Panc1 (cell line): ENCODE results near the gene PIAS1. TPM values are rescaled to one million over a fixed set of nuclear protein-coding genes. Genes with fewer than 3 reads are reported as not detected.

Experiments used
- ATAC-seq: fragments of 200-7000 bp; cut with Tn5 transposase; 2 replicates; pipeline ENCODE4 v1.9.1; 2020; ENCODE audit warnings: mild to moderate bottlenecking, moderate library complexity
- BruUV-seq: library from RNA; stranded (reverse); fragments of 400-500 nt; replicated peaks from 2 replicates; lab custom pipeline; 2021; lab: Mats Ljungman, UMichigan
- CTCF ChIA-PET: fragments of 300-600 bp; sonication (Branson Sonifier 250); formaldehyde crosslinking; loops from one replicate; lab custom pipeline; 2022; ENCODE audit warnings: antibody characterized with exemption; lab: Charles Lee
- POLR2A ChIA-PET: fragments of 300-600 bp; sonication (Branson Sonifier 250); formaldehyde crosslinking; loops from one replicate; lab custom pipeline; 2022; ENCODE audit warnings: antibody characterized with exemption; lab: Charles Lee
- DNase-seq: peaks from one replicate; pipeline ENCODE4 v3.0.0-alpha.2; 2010; ENCODE audit warnings: low read depth, low spot score
- H3K27ac ChIP-seq: 2 replicates; pipeline ENCODE4 v1.5.1; 2011; ENCODE audit warnings: mild to moderate bottlenecking, low read length, inconsistent platforms
- H3K27me3 ChIP-seq: fragments of 200-500 bp; sonication (Bioruptor generic); 2 replicates; pipeline ENCODE4 v1.6.0; 2014; ENCODE audit warnings: low read length, inconsistent platforms; ENCODE audit not compliant: control insufficient read depth, insufficient read depth
- H3K36me3 ChIP-seq: fragments of 200-500 bp; sonication (Bioruptor generic); 2 replicates; pipeline ENCODE4 v1.5.1; 2014; ENCODE audit warnings: inconsistent platforms, mild to moderate bottlenecking, low read length, moderate library complexity; ENCODE audit not compliant: control insufficient read depth, insufficient read depth
- H3K4me1 ChIP-seq: 2 replicates; pipeline ENCODE4 v1.5.1; 2011; ENCODE audit warnings: inconsistent platforms, mild to moderate bottlenecking, low read length, moderate library complexity; ENCODE audit not compliant: control insufficient read depth, insufficient read depth
- H3K4me3 ChIP-seq, 2 experiments: 2 replicates each; pipeline ENCODE4 v1.5.1; 2011 to 2012; ENCODE audit warnings: low read depth in 2 of 2, low read length in 2 of 2, mild to moderate bottlenecking in 2 of 2, inconsistent platforms in 1 of 2, moderate library complexity in 1 of 2
- H3K9me3 ChIP-seq: fragments of 200-500 bp; sonication (Bioruptor generic); 2 replicates; pipeline ENCODE4 v1.5.1; 2014; ENCODE audit warnings: low read depth, mild to moderate bottlenecking, inconsistent platforms, low read length, moderate library complexity; ENCODE audit not compliant: control insufficient read depth, insufficient read depth
- CTCF ChIP-seq: fragments of 450-650 bp; IDR thresholded peaks from 2 replicates; pipeline ENCODE4 v1.5.1; 2017; ENCODE audit warnings: mild to moderate bottlenecking
- POLR2AphosphoS5 ChIP-seq: IDR thresholded peaks from 2 replicates; pipeline ENCODE4 v1.6.1; 2012; ENCODE audit warnings: mild to moderate bottlenecking, low read depth, low read length, moderate library complexity
- REST ChIP-seq, 2 experiments: IDR thresholded peaks; 2 replicates each; pipeline ENCODE4 v1.6.1; 2011 to 2012; ENCODE audit warnings: low read depth in 2 of 2, control low read depth in 1 of 2, low read length in 1 of 2, mild to moderate bottlenecking in 1 of 2, moderate library complexity in 1 of 2; ENCODE audit not compliant: insufficient read depth in 1 of 2
- SIN3A ChIP-seq: IDR thresholded peaks from 2 replicates; pipeline ENCODE4 v1.6.1; 2012; ENCODE audit warnings: low read depth, mild to moderate bottlenecking, low read length, moderate library complexity, borderline replicate concordance; ENCODE audit not compliant: insufficient read depth
- TCF7L2 ChIP-seq: IDR thresholded peaks from 2 replicates; pipeline ENCODE4 v1.6.1; 2011; ENCODE audit warnings: mild to moderate bottlenecking, low read depth, low read length, inconsistent platforms
- in situ Hi-C: cut with HindIII; loops from 2 replicates; pipeline ENCODE4 v1.10.0; 2016; ENCODE audit warnings: low sequenced_read_pairs, low pct_unique_long_range_greater_than_20kb
- intact Hi-C: fragments of 100-400 bp; cut with micrococcal nuclease; formaldehyde crosslinking; loops from one replicate; pipeline ENCODE4 v1.10.0; 2022; ENCODE audit not compliant: unreplicated experiment
- total RNA-seq: library from RNA; stranded (reverse); gene quantifications from one replicate; pipeline ENCODE4 v1.2.1, GENCODE V29; 2021; ENCODE audit not compliant: unreplicated experiment

The PIAS1 gene
- total RNA-seq, 1 experiment from 2014 or later = 44.5 TPM

GRCh38 chr15:68217341-68217740 lies 163.2 kb downstream of the PIAS1 start:
- TF ChIP-seq TCF7L2 = no peak
- no peak for TF ChIP-seq POLR2AphosphoS5
- TF ChIP-seq SIN3A = no peak
- TF ChIP-seq REST (IDR thresholded peaks at IDR 0.05; ENCODE audit: insufficient read depth in 1 of 2, low read depth in 2 of 2, low read length in 1 of 2) = no peak
- TF ChIP-seq CTCF = no peak
- ChIA-PET POLR2A (no interaction called here), CTCF (no interaction called here)

GRCh38 chr15:68218331-68218730 lies 164.2 kb downstream of the PIAS1 start:
- Histone ChIP-seq H3K27me3 (no peaks in the 10 kb centered on the region), H3K9me3 (no peaks in the 10 kb centered on the region), H3K4me1 (no peaks in the 10 kb centered on the region), H3K27ac (no peak overlapping the region), H3K4me3 (no peak overlapping the region), H3K36me3 (no peaks in the 10 kb centered on the region)
- in situ Hi-C loops = no loop called here
- DNase-seq = no peak
- POLR2A ChIA-PET = interaction anchor here (0.5 kb wide), 1 partner anchor 1038 kb away, joined by 3 read pairs; no protein-coding TSS in a partner anchor
- BruUV-seq = no TSS peak
- CTCF ChIA-PET = no interaction called here
- no peak for ATAC-seq
- TF ChIP-seq POLR2AphosphoS5 (no peak), TCF7L2 (no peak), REST (IDR thresholded peaks at IDR 0.05; ENCODE audit: insufficient read depth in 1 of 2, low read depth in 2 of 2, low read length in 1 of 2) (no peak), CTCF (no peak), SIN3A (no peak)
- intact Hi-C loops = no loop called here

More at GRCh38 chr15:68217341-68217740, 163.2 kb downstream of the PIAS1 start:
- in situ Hi-C loops = no loop called here
- BruUV-seq = no TSS peak
- no peaks in the 10 kb centered on the region for H3K4me1 ChIP-seq
- no peaks in the 10 kb centered on the region for H3K36me3 ChIP-seq
- no peak overlapping the region for H3K4me3 ChIP-seq
- no peaks in the 10 kb centered on the region for H3K9me3 ChIP-seq
- intact Hi-C loops = no loop called here
- H3K27me3 ChIP-seq = no peaks in the 10 kb centered on the region
- DNase-seq = no peak
- H3K27ac ChIP-seq = no peak overlapping the region
- no peak for ATAC-seq
